Uterus (tissue), 2 donors: Measurements from ENCODE around the gene ZBTB2.

Experiments
- POLR2A ChIP-seq, 2 donors: fragments of 450-650 bp; IDR thresholded peaks; one replicate each; pipeline ENCODE4 v1.6.1; 2016; ENCODE audit warnings: antibody characterized with exemption in 2 of 2, mild to moderate bottlenecking in 1 of 2, moderate library complexity in 1 of 2
- TF ChIP-seq, protein P1 (sequence below), 4 experiments: fragments of 200-600 bp in 2 of 4; fragments of 450-650 bp in 2 of 4; sonication (generic) in 2 of 4; IDR thresholded peaks; one replicate each; pipeline ENCODE4 v1.5.1; 2016 to 2019; ENCODE audit warnings: antibody characterized with exemption in 4 of 4, mild to moderate bottlenecking in 2 of 4, moderate library complexity in 1 of 4

DNA sequence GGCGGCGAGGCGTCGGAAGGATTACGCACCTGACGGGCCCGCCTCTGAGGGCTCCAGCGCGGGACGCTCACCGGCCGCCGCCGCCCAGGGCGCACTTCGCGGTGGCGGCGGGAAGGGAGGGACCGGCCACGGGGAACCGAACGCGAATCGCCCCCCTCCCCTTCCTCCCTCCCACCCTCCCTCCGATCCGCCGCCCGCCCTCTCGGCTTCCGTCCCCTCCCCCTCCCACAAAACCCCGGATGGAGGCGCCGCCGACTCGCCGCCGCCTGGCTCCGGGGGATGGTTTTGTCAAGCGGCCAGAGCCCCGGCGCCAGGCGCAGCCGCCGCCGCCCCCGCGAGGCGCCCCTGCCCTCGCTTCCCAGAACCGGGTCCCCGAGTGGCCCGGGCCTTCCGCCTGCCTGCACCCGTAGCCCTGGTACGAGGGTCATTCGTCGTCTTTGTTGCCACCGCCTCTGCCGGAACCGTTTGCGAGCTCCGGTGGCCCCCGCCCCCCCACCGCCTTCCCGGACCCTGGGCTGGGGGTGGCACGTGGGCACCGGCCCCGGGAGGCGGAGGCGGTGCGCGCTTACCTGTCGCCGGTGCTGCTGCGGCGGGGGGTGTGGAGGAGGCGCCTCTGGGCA lies 398 bp downstream of the ZBTB2 start:
- TF ChIP-seq, protein P1, sequence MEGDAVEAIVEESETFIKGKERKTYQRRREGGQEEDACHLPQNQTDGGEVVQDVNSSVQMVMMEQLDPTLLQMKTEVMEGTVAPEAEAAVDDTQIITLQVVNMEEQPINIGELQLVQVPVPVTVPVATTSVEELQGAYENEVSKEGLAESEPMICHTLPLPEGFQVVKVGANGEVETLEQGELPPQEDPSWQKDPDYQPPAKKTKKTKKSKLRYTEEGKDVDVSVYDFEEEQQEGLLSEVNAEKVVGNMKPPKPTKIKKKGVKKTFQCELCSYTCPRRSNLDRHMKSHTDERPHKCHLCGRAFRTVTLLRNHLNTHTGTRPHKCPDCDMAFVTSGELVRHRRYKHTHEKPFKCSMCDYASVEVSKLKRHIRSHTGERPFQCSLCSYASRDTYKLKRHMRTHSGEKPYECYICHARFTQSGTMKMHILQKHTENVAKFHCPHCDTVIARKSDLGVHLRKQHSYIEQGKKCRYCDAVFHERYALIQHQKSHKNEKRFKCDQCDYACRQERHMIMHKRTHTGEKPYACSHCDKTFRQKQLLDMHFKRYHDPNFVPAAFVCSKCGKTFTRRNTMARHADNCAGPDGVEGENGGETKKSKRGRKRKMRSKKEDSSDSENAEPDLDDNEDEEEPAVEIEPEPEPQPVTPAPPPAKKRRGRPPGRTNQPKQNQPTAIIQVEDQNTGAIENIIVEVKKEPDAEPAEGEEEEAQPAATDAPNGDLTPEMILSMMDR (IDR thresholded peaks at IDR 0.05): peak in 2 of 4 experiments; percentile 4 to 7
- no peak for TF ChIP-seq POLR2A (IDR thresholded peaks at IDR 0.05)
